Measurements from ENCODE around the gene C6orf62. TPM values are rescaled to one million over a fixed set of nuclear protein-coding genes. Genes with fewer than 3 reads are reported as not detected.
"Not testable (repeated sequence)": the region's sequence is repeated elsewhere in the genome, so short reads cannot be mapped to it uniquely, and the experiment has no call there.

The C6orf62 gene
- total RNA-seq, 1 experiment from 2014 or later, result 86.4 TPM

DNA sequence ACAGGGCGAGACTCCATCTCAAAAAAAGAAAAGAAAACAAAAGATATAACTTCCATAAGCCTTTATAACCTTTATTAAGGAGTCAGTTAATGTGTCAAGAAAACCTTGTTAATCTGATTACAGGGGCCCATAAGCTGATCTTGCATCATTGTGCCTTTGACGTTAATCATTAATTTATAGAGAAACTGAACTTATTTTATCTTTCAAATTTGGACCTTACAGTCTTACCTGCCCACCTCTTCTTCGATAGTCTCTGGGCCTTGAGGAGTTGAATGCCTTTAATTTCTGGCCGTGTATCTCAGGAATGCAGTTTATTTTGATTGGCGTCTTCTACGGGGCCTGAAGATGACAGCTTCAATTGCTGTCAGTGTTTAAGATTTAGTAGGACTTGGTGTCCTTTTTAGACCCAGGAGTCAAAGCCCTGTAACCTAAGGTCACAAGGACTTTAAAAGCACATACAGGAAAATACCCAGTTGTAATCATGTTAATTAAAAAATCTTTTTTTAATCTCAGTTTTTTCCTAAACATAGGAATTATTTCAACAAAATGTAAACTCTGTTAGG is 46.3 kb downstream of the C6orf62 start:
- H3K4me1 Mint-ChIP-seq, result no peaks in the 10 kb centered on the region; the same call in 1 of the 2 replicates
- ChIA-PET CTCF (no interaction called here), POLR2A (no interaction called here)
- ATAC-seq (no peak), DNase-seq (ENCODE audit: low spot score) (no peak)
- H3K9me3 Mint-ChIP-seq, result peaks cover 69% of the 10 kb centered on the region
- TF ChIP-seq, protein P1, sequence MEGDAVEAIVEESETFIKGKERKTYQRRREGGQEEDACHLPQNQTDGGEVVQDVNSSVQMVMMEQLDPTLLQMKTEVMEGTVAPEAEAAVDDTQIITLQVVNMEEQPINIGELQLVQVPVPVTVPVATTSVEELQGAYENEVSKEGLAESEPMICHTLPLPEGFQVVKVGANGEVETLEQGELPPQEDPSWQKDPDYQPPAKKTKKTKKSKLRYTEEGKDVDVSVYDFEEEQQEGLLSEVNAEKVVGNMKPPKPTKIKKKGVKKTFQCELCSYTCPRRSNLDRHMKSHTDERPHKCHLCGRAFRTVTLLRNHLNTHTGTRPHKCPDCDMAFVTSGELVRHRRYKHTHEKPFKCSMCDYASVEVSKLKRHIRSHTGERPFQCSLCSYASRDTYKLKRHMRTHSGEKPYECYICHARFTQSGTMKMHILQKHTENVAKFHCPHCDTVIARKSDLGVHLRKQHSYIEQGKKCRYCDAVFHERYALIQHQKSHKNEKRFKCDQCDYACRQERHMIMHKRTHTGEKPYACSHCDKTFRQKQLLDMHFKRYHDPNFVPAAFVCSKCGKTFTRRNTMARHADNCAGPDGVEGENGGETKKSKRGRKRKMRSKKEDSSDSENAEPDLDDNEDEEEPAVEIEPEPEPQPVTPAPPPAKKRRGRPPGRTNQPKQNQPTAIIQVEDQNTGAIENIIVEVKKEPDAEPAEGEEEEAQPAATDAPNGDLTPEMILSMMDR (IDR thresholded peaks at IDR 0.05), result no peak
- no peak for TF ChIP-seq ZNF671 (CRISPR knock-in tag; IDR thresholded peaks at IDR 0.05)
- TF ChIP-seq SP1 (CRISPR knock-in tag; conservative IDR thresholded peaks at IDR 0.05), result no peak
- no peak for TF ChIP-seq NFATC4 (CRISPR knock-in tag; IDR thresholded peaks at IDR 0.05)
- no peak for TF ChIP-seq NFE2L1 (CRISPR knock-in tag; IDR thresholded peaks at IDR 0.05)
- TF ChIP-seq, protein P2, sequence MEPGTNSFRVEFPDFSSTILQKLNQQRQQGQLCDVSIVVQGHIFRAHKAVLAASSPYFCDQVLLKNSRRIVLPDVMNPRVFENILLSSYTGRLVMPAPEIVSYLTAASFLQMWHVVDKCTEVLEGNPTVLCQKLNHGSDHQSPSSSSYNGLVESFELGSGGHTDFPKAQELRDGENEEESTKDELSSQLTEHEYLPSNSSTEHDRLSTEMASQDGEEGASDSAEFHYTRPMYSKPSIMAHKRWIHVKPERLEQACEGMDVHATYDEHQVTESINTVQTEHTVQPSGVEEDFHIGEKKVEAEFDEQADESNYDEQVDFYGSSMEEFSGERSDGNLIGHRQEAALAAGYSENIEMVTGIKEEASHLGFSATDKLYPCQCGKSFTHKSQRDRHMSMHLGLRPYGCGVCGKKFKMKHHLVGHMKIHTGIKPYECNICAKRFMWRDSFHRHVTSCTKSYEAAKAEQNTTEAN (CRISPR knock-in tag; IDR thresholded peaks at IDR 0.05), result no peak
- TF ChIP-seq, protein P3, sequence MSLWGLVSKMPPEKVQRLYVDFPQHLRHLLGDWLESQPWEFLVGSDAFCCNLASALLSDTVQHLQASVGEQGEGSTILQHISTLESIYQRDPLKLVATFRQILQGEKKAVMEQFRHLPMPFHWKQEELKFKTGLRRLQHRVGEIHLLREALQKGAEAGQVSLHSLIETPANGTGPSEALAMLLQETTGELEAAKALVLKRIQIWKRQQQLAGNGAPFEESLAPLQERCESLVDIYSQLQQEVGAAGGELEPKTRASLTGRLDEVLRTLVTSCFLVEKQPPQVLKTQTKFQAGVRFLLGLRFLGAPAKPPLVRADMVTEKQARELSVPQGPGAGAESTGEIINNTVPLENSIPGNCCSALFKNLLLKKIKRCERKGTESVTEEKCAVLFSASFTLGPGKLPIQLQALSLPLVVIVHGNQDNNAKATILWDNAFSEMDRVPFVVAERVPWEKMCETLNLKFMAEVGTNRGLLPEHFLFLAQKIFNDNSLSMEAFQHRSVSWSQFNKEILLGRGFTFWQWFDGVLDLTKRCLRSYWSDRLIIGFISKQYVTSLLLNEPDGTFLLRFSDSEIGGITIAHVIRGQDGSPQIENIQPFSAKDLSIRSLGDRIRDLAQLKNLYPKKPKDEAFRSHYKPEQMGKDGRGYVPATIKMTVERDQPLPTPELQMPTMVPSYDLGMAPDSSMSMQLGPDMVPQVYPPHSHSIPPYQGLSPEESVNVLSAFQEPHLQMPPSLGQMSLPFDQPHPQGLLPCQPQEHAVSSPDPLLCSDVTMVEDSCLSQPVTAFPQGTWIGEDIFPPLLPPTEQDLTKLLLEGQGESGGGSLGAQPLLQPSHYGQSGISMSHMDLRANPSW (CRISPR knock-in tag; conservative IDR thresholded peaks at IDR 0.05; ENCODE audit: low read depth), result no peak
- no peak for TF ChIP-seq NR2C2 (CRISPR knock-in tag; IDR thresholded peaks at IDR 0.05)
- TF ChIP-seq ZNF219 (CRISPR knock-in tag; IDR thresholded peaks at IDR 0.05; ENCODE audit: borderline replicate concordance), result no peak
- TF ChIP-seq, protein P4, sequence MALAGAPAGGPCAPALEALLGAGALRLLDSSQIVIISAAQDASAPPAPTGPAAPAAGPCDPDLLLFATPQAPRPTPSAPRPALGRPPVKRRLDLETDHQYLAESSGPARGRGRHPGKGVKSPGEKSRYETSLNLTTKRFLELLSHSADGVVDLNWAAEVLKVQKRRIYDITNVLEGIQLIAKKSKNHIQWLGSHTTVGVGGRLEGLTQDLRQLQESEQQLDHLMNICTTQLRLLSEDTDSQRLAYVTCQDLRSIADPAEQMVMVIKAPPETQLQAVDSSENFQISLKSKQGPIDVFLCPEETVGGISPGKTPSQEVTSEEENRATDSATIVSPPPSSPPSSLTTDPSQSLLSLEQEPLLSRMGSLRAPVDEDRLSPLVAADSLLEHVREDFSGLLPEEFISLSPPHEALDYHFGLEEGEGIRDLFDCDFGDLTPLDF (CRISPR knock-in tag; IDR thresholded peaks at IDR 0.05), result no peak
- no peak overlapping the region for H3K4me3 Mint-ChIP-seq
- H3K36me3 Mint-ChIP-seq, result peaks cover 89% of the 10 kb centered on the region
- H3K27me3 Mint-ChIP-seq (ENCODE audit: low read depth), result peaks cover 8% of the 10 kb centered on the region
- H3K27ac Mint-ChIP-seq, result no peak overlapping the region

DNA sequence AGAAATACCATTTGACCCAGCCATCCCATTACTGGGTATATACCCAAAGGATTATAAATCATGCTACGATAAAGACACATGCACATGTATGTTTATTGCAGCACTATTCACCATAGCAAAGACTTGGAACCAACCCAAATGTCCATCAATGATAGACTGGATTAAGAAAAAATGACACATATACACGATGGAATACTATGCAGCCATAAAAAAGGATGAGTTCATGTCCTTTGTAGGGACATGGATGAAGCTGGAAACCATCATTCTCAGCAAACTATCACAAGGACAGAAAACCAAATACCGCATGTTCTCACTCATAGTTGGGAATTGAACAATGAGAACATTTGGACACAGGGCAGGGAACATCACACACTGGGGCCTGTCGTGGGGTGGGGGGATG is 47.9 kb downstream of the C6orf62 start:
- DNase-seq (ENCODE audit: low spot score); CTCF ChIA-PET; ATAC-seq; H3K4me3 Mint-ChIP-seq; H3K4me1 Mint-ChIP-seq; POLR2A ChIA-PET; H3K27ac Mint-ChIP-seq; H3K27me3 Mint-ChIP-seq (ENCODE audit: low read depth): not testable (repeated sequence)
- Mint-ChIP-seq H3K36me3 (peaks cover 82% of the 10 kb centered on the region), H3K9me3 (peaks cover 59% of the 10 kb centered on the region)

DNA sequence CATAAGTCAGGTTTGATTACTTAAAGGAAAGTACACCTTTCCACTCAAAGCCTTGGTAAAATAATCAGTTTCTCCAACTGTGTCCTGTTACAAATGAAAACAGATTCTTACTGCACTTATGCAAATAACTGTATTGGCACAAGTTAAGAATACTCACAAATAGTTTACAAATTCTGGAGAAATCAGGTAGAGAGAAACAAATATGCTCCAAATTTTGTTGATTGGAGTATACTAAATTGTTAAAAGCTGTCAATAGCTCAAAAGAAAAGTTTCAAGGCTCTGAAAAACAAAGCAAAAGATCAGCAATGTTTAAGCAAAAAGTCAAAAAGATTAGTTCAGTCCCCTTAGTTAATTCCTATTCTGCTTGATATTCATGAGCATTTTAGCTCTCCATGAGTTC is 48.5 kb downstream of the C6orf62 start:
- POLR2A ChIA-PET; H3K27ac Mint-ChIP-seq; H3K4me3 Mint-ChIP-seq; H3K4me1 Mint-ChIP-seq; ATAC-seq; H3K27me3 Mint-ChIP-seq (ENCODE audit: low read depth); DNase-seq (ENCODE audit: low spot score): not testable (repeated sequence)
- CTCF ChIA-PET, result interaction anchor here (1.2 kb wide), 1 partner anchor 13 kb away, joined by 3 read pairs; no protein-coding TSS in a partner anchor
- Mint-ChIP-seq H3K36me3 (peaks cover 77% of the 10 kb centered on the region), H3K9me3 (peaks cover 56% of the 10 kb centered on the region)

DNA sequence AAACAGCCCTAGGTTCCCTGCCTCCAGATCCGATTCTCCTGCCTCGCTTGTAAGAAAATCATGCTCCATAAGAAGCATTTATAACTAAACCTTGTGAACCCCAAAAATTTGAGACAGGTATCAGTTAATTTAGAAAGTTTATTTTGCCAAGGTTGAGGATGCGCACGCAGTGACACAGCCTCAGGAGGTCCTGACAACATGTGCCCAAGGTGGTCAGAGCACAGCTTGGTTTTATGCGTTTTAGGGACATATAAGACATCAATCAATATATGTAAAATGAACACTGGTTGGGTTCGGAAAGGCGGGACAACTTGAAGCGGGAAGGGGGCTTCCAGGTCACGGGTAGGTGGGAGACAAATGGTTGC is 50.0 kb downstream of the C6orf62 start:
- peaks cover 69% of the 10 kb centered on the region for H3K36me3 Mint-ChIP-seq
- ATAC-seq (no peak), DNase-seq (ENCODE audit: low spot score) (no peak)
- CTCF ChIA-PET, result no interaction called here
- POLR2A ChIA-PET, result no interaction called here
- H3K27me3 Mint-ChIP-seq (ENCODE audit: low read depth), result peaks cover 8% of the 10 kb centered on the region
- H3K4me3 Mint-ChIP-seq, result no peak overlapping the region
- peaks cover 47% of the 10 kb centered on the region for H3K9me3 Mint-ChIP-seq
- H3K4me1 Mint-ChIP-seq, result peaks cover 21% of the 10 kb centered on the region
- H3K27ac Mint-ChIP-seq, result no peak overlapping the region
- TF ChIP-seq OVOL2 (CRISPR knock-in tag; IDR thresholded peaks at IDR 0.05; ENCODE audit: borderline replicate concordance) (no peak), NR1H2 (CRISPR knock-in tag; IDR thresholded peaks at IDR 0.05) (no peak), ELF4 (CRISPR knock-in tag; IDR thresholded peaks at IDR 0.05; ENCODE audit: low read depth) (no peak)
- TF ChIP-seq, protein P5, sequence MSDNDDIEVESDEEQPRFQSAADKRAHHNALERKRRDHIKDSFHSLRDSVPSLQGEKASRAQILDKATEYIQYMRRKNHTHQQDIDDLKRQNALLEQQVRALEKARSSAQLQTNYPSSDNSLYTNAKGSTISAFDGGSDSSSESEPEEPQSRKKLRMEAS (CRISPR knock-in tag; IDR thresholded peaks at IDR 0.05), result no peak
- TF ChIP-seq, protein P6, sequence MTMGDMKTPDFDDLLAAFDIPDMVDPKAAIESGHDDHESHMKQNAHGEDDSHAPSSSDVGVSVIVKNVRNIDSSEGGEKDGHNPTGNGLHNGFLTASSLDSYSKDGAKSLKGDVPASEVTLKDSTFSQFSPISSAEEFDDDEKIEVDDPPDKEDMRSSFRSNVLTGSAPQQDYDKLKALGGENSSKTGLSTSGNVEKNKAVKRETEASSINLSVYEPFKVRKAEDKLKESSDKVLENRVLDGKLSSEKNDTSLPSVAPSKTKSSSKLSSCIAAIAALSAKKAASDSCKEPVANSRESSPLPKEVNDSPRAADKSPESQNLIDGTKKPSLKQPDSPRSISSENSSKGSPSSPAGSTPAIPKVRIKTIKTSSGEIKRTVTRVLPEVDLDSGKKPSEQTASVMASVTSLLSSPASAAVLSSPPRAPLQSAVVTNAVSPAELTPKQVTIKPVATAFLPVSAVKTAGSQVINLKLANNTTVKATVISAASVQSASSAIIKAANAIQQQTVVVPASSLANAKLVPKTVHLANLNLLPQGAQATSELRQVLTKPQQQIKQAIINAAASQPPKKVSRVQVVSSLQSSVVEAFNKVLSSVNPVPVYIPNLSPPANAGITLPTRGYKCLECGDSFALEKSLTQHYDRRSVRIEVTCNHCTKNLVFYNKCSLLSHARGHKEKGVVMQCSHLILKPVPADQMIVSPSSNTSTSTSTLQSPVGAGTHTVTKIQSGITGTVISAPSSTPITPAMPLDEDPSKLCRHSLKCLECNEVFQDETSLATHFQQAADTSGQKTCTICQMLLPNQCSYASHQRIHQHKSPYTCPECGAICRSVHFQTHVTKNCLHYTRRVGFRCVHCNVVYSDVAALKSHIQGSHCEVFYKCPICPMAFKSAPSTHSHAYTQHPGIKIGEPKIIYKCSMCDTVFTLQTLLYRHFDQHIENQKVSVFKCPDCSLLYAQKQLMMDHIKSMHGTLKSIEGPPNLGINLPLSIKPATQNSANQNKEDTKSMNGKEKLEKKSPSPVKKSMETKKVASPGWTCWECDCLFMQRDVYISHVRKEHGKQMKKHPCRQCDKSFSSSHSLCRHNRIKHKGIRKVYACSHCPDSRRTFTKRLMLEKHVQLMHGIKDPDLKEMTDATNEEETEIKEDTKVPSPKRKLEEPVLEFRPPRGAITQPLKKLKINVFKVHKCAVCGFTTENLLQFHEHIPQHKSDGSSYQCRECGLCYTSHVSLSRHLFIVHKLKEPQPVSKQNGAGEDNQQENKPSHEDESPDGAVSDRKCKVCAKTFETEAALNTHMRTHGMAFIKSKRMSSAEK (CRISPR knock-in tag; IDR thresholded peaks at IDR 0.05; ENCODE audit: borderline replicate concordance), result no peak
- TF ChIP-seq, protein P7, sequence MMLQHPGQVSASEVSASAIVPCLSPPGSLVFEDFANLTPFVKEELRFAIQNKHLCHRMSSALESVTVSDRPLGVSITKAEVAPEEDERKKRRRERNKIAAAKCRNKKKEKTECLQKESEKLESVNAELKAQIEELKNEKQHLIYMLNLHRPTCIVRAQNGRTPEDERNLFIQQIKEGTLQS (CRISPR knock-in tag; conservative IDR thresholded peaks at IDR 0.05), result no peak
